Transverse colon (tissue), 4 donors: ENCODE data around the gene PCP4.

Experiments used
- POLR2A ChIP-seq: fragments of 450-650 bp; IDR thresholded peaks from one replicate; pipeline ENCODE4 v1.6.1; 2016; ENCODE audit warnings: antibody characterized with exemption, mild to moderate bottlenecking, moderate library complexity
- POLR2AphosphoS5 ChIP-seq, 3 donors: sonication (generic); formaldehyde crosslinking; IDR thresholded peaks; one replicate each; pipeline ENCODE4 v1.6.1; 2016; ENCODE audit warnings: antibody characterized with exemption in 3 of 3
- TF ChIP-seq, protein P1 (sequence below), 5 experiments: fragments of 200-600 bp in 3 of 5; fragments of 450-650 bp in 2 of 5; sonication (generic) in 3 of 5; IDR thresholded peaks; 1 replicate in 2 of 5; 2 replicates in 3 of 5; pipeline ENCODE4 v1.5.1; 2016 to 2017; ENCODE audit warnings: antibody characterized with exemption in 5 of 5, inconsistent platforms in 3 of 5, mild to moderate bottlenecking in 2 of 5, moderate library complexity in 1 of 5

DNA sequence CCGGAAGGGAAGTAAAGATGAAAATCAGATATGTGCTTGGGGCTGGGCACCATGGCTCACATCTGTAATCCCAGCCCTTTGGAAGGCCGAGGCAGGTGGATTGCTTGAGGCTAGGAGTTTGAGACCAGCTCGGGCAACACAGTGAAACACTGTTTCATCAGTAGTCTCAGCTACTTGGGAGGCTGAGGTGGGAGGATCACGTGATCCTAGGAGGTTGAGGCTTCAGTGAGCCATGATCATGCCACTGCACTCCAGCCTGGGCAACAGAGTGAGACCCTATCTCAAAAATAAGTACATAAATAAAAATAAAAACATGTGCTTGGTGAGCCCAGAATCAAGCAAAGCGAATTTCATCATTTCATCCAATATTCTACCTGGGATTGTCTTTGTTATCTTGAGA, 23.3 kb upstream of the PCP4 start:
- TF ChIP-seq POLR2A (no peak), POLR2AphosphoS5 (IDR thresholded peaks at IDR 0.05) (no peak)
- TF ChIP-seq, protein P1, sequence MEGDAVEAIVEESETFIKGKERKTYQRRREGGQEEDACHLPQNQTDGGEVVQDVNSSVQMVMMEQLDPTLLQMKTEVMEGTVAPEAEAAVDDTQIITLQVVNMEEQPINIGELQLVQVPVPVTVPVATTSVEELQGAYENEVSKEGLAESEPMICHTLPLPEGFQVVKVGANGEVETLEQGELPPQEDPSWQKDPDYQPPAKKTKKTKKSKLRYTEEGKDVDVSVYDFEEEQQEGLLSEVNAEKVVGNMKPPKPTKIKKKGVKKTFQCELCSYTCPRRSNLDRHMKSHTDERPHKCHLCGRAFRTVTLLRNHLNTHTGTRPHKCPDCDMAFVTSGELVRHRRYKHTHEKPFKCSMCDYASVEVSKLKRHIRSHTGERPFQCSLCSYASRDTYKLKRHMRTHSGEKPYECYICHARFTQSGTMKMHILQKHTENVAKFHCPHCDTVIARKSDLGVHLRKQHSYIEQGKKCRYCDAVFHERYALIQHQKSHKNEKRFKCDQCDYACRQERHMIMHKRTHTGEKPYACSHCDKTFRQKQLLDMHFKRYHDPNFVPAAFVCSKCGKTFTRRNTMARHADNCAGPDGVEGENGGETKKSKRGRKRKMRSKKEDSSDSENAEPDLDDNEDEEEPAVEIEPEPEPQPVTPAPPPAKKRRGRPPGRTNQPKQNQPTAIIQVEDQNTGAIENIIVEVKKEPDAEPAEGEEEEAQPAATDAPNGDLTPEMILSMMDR (IDR thresholded peaks at IDR 0.05), result no peak
